ENCODE measurements around the gene SLC7A10. TPM values are rescaled to one million over a fixed set of nuclear protein-coding genes. Genes with fewer than 3 reads are reported as not detected.

The SLC7A10 gene
- not detected for total RNA-seq

DNA sequence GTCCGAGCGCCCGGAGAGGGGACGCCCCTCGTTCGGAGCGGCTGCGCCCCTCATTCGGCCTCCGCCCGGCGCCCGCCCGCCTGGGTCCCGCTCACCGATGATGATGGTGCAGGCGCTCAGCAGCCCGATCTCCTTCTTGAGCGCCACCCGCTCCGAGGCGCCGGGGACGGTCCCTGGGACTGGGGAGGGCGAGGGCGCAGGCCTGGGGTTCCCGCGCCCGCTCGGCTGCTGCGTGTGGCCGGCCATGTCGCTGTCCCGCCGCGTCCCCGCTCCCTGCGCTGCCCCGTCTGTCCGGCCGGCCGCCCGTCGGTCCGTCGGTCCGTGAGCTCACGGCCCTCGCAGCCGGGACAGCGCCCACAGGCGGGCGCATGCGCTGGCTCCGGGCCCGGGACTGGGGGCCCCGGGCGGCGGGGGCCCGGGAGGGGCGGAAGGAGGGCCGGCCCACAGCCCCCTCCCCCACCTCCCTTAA, at the start of gene SLC7A10:
Gene SLC7A10, minus strand, starts transcription at position 393 of the 469 bp plus-strand sequence. Its CDS starts 147 bp downstream, at position 246.
- peaks cover 4% of the 10 kb centered on the region for H3K4me1 Mint-ChIP-seq
- H3K27me3 Mint-ChIP-seq = peaks cover 44% of the 10 kb centered on the region
- peaks cover 4% of the 10 kb centered on the region for H3K36me3 Mint-ChIP-seq
- H3K9me3 Mint-ChIP-seq = peaks cover 13% of the 10 kb centered on the region
- no peak within 1 kb of the TSS for H3K27ac Mint-ChIP-seq
- peak within 1 kb of the TSS; percentile 63 for H3K4me3 Mint-ChIP-seq
- DNase-seq (no peak), ATAC-seq (ENCODE audit: low read depth) (no peak)
- POLR2A ChIA-PET = no interaction called here

DNA sequence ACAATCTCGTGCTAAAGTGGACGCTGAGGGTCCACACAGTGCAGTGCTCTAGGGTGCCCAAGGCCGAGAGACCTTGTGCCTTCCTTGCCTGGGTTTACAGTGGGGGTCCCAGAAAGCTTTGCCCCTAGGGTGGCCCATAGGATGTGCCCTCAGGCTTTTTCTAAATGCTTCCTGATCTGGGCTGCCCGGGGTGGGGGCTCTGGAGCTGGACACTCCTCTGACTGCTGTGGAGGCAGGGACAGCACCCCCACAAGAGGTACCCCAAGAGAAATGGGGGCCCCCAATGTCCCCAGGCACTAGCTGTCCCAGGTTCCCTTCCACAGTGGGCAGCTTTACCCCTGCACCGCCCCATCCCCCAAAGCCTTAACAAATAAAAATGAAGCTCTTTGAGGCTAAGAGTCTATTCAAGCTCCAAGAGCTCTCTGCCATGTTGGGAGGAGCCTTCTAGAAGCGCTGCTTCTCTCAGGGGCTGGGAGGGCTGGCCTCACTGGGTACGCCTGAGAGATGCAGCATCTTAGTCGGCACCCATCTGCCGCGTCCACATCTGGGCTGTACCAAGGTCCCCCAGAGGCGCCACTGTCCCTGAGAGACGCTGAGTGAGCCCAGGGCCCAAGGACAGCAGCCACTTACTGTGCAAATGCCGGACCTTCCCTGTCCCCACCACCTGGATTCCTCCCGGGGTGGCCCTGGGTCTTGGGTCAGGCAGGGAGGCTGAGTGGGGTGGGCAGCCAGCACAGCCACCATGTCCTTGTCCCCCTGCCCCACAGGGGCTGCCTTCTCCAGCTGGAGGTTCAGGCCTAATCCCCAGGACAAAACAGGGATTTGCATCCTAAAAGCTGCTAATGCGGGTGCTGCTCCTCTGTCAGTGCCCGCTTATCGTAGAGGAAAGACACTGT, 49.3 kb upstream of the SLC7A10 start:
- no peaks in the 10 kb centered on the region for H3K9me3 Mint-ChIP-seq
- no peaks in the 10 kb centered on the region for H3K36me3 Mint-ChIP-seq
- ATAC-seq (ENCODE audit: low read depth) (no peak), DNase-seq (no peak)
- no peak overlapping the region for H3K27ac Mint-ChIP-seq
- POLR2A ChIA-PET = interaction anchor here (0.6 kb wide), 1 partner anchor 593 kb away, joined by 5 read pairs; no protein-coding TSS in a partner anchor
- H3K4me3 Mint-ChIP-seq = no peak overlapping the region
- H3K27me3 Mint-ChIP-seq = peaks cover 2% of the 10 kb centered on the region
- peaks cover 6% of the 10 kb centered on the region for H3K4me1 Mint-ChIP-seq

DNA sequence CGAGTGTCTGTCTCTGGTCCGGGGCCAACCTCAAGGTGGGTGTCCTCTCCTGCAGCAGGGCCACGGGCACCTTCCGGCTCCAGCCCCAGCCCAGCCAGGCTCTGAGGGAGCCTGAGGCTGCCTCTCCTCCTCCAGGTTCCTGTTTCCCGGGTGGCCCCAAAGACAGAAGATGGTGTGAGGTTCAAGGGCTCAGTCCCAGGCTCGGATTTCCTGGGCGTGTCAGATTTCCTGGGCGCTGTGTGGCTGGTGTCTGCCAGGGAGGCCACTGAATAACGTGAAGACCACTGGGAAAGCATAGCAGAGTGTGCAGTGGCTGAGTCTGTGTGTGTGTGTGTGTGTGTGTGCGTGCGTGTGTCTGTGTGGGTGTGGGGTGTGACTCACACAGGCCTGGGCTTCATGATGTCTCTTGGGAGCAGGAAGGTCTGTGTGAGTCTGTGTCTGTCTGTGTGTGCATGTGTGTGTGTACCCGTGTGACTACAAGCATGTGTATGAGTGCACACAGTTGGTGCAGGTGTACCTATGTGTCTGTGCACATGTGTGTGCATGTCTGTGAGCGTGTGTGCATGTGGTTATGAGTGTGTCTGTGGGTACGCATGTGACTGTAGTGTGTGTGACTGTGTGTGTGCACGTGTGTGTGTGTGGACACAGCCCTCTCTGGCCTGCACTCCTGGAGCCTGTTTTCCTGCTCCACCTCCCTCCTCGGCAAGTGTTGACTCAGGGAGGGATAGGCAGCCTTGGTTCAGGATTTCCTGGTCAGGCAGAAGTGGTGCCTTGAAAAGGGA, 48.4 kb upstream of the SLC7A10 start:
- DNase-seq (no peak), ATAC-seq (ENCODE audit: low read depth) (no peak)
- POLR2A ChIA-PET = no interaction called here
- Mint-ChIP-seq H3K27me3 (peaks cover 2% of the 10 kb centered on the region), H3K27ac (no peak overlapping the region), H3K36me3 (no peaks in the 10 kb centered on the region), H3K9me3 (no peaks in the 10 kb centered on the region), H3K4me3 (no peak overlapping the region), H3K4me1 (peaks cover 5% of the 10 kb centered on the region)

DNA sequence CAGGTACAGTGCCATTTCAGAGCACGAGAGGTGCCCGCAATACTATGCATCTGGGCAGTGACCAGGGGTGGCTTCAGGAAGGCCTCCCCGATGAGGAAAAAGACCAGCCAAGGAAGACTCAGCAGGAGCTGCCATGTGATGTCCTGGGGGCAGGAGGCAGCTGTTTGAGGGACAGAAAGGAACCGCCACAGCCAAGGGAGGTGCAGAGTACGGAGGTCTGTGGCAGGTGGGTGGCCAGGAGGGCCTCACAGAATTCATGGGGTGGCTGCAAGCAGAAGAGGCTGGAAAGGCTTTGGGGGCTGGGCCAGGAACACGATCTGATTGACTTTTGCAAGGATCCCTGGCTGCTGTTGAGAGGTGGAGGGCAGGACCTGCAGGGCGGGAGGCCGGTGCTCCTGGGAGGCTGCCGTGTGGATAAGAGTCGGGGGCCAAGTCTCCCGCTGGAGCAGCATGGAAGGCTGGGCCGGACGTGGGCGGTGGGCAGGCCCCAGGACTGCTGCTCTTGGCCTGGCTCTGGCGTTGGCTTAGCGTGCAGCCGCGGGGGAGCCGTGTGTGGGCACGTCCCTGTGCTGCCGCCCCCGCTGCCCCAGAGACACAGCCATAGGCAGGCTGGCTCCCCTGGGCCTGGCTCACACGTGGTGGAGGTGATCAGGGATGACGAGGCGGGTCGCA, 47.6 kb upstream of the SLC7A10 start:
- no peak overlapping the region for H3K27ac Mint-ChIP-seq
- POLR2A ChIA-PET = no interaction called here
- H3K36me3 Mint-ChIP-seq = no peaks in the 10 kb centered on the region
- no peak overlapping the region for H3K4me3 Mint-ChIP-seq
- H3K4me1 Mint-ChIP-seq = peaks cover 5% of the 10 kb centered on the region
- H3K27me3 Mint-ChIP-seq = peaks cover 2% of the 10 kb centered on the region
- no peaks in the 10 kb centered on the region for H3K9me3 Mint-ChIP-seq
- DNase-seq (no peak), ATAC-seq (ENCODE audit: low read depth) (no peak)

DNA sequence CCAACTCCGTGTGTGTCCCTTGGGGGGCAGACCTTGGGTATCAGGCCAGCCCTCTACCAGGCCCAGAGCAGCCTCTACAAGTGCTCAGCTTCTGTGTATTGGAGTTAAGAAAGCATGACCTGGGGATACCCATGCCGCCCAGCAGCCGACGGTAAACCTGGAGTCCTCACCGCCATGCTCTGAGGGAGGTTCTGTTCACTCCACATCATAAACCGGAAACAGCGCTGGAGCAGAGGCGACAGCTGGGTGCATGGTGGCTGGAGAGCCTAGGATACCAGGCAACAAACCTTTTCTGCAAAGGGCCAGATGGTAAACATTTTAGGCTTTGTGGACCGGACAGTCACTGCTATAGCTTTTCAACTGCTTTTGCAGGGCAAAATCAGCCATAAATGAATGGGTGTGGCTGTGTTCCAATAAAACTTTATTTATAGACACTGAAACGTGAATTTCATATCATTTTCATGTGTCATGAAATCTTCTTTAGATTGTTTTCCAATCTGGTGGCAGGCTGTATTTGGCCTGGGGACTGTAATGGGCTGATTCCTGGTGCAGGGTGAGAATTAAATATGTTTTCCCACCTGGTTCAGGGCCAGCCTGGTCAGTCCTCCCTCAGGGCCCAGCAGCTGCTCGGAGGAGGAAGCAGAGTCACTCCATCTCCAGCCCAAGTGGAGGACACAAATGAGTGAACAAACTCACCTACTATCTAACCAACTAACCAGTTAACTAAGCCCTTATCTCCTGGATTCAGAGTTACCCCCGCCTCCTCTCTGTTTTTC, 45.8 kb upstream of the SLC7A10 start:
- no peaks in the 10 kb centered on the region for H3K9me3 Mint-ChIP-seq
- peaks cover 5% of the 10 kb centered on the region for H3K4me1 Mint-ChIP-seq
- POLR2A ChIA-PET = no interaction called here
- DNase-seq (no peak), ATAC-seq (ENCODE audit: low read depth) (no peak)
- no peak overlapping the region for H3K4me3 Mint-ChIP-seq
- H3K27me3 Mint-ChIP-seq = peaks cover 2% of the 10 kb centered on the region
- H3K27ac Mint-ChIP-seq = no peak overlapping the region
- H3K36me3 Mint-ChIP-seq = no peaks in the 10 kb centered on the region

DNA sequence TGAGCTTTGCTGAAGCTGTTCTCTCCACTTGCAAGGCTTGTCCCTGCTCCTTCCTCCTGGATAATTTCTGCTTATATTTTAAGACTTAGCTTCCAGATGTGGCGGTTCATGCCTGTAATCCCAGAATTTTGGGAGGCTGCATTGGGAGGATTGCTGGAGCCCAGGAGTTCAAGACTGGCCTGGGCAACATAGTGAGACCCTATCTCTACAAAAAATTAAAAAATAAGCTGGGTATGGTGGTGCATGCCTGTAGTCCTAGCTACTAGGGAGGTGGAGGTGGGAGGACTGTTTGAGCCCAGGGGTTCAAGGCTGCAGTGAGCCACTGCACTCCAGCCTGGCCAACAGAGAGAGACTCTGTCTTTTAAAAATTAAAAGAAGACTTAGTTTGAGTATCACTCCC, 45.1 kb upstream of the SLC7A10 start:
- H3K9me3 Mint-ChIP-seq = no peaks in the 10 kb centered on the region
- peaks cover 2% of the 10 kb centered on the region for H3K27me3 Mint-ChIP-seq
- ATAC-seq (ENCODE audit: low read depth) (no peak), DNase-seq (no peak)
- no peaks in the 10 kb centered on the region for H3K36me3 Mint-ChIP-seq
- POLR2A ChIA-PET = no interaction called here
- H3K27ac Mint-ChIP-seq = no peak overlapping the region
- H3K4me1 Mint-ChIP-seq = peaks cover 5% of the 10 kb centered on the region
- no peak overlapping the region for H3K4me3 Mint-ChIP-seq

DNA sequence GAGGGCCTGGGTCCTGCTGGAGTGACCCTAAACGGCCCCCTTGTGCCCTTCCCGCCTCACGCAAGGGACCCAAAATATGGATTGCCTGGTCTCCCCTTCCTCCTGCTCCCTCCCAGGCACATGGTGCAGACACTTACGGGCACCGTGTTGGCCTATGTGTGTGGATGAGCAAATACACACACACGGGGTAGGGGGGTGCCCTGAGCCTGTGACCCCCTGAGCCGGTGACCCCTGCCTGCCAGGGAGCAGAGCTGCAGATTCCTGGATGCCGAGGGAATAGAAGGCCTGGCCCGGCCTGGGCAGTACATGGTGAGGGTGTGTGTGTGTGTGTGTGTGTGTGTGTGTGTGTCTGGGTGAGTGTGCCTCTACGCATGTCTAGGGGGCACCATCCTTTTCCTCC, 43.4 kb upstream of the SLC7A10 start:
- Mint-ChIP-seq H3K4me1 (peaks cover 2% of the 10 kb centered on the region), H3K27ac (no peak overlapping the region)

DNA sequence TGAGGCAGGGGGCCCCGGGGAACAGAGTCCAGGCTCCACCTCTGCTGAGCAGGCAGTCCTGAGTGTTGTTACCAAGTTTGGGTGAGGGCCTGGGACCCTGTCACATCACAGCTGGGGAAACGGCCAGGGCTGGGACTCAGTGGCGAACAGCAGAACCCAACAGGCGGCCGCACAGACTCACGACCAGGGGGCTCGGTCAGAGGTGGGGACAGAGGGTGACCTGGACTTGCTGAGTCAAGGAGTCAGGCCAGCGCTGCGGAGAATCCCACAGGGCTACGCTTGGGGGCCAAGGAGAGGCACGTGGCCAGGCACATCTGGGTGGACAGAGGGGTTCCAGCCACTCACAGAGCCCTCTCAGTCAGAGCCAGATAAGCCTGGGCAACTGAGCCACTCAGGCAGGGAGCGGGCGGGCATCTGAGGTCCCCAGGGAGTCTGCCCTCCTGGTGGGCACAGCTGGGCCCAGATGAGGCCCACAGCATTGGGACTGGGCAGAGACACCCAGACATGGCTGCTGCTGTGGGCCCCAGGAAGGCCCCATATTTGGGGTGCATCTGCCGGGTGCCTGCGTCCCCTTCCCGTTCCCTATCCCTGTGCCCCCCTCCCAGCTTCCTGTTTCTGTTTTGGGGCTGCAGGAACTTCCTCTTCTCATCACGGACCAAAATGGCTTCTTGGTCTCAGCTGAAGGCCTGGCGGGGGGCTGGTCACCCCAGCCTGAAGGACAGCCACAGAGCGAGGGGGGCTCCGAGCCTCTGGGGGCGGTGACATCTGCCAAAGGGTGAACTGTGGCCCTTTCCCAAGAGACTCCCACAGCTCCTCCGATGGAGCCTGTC, 42.7 kb upstream of the SLC7A10 start:
- no peaks in the 10 kb centered on the region for H3K36me3 Mint-ChIP-seq
- peaks cover 2% of the 10 kb centered on the region for H3K27me3 Mint-ChIP-seq
- H3K9me3 Mint-ChIP-seq = no peaks in the 10 kb centered on the region
- no peaks in the 10 kb centered on the region for H3K4me1 Mint-ChIP-seq
- DNase-seq (no peak), ATAC-seq (ENCODE audit: low read depth) (no peak)
- H3K27ac Mint-ChIP-seq = no peak overlapping the region
- no peak overlapping the region for H3K4me3 Mint-ChIP-seq
- POLR2A ChIA-PET = no interaction called here

More for the DNA sequence above, 43.4 kb upstream of the SLC7A10 start:
- H3K4me3 Mint-ChIP-seq = no peak overlapping the region
- no peaks in the 10 kb centered on the region for H3K36me3 Mint-ChIP-seq
- H3K27me3 Mint-ChIP-seq = peaks cover 2% of the 10 kb centered on the region
- ATAC-seq (ENCODE audit: low read depth) (no peak), DNase-seq (no peak)
- POLR2A ChIA-PET = no interaction called here
- H3K9me3 Mint-ChIP-seq = no peaks in the 10 kb centered on the region

DNA sequence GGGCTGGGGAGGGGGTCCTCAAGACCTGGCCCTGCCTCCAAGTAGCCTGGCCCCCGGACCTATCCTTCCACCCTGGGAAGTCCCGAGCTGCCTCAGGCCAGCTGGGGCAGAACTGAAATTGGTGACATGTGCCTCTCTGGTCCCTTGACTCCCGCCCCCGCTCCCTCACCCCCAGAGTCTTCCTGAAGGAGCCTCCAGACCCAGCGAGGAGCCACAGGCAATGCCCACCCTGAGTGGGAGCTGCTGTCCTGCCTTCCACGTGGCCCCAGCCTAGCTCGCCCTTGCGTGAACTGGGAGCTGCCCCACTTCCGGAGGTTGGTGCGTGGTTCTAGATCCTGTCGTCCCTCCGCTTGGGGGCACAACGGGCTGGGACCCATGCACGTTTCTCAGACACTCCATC, 42.1 kb upstream of the SLC7A10 start:
- H3K4me3 Mint-ChIP-seq = no peak overlapping the region
- no peak for ATAC-seq (ENCODE audit: low read depth)
- no peak overlapping the region for H3K27ac Mint-ChIP-seq
- no peaks in the 10 kb centered on the region for H3K36me3 Mint-ChIP-seq
- DNase-seq = no peak
- H3K27me3 Mint-ChIP-seq = peaks cover 4% of the 10 kb centered on the region
- H3K4me1 Mint-ChIP-seq = no peaks in the 10 kb centered on the region
- no peaks in the 10 kb centered on the region for H3K9me3 Mint-ChIP-seq
- POLR2A ChIA-PET = no interaction called here

DNA sequence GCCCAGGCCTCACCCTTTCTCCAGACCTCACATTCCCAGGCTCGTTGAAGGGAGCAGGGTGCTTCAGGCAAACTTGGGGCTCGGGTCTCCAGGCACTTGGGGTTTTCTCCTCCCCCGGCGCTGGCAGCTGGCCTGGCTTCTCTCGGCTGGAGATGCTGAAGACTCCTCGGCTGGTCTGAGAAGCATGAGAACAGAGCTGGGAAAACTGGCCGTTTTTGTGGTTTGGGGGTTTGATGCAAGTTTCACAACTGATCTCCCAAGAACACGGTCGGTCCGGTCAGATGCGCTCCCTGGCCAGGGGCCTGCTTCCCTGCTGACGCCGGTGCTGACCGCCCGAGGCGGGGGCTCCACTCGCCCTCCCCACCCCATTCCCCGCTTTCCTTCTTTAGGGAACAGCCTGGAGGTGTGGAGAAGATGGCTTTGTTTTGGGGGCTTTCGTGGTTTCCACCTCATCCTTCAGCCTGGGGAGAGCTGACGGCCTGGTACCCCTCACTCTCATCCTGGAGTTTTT, 41.4 kb upstream of the SLC7A10 start:
- Mint-ChIP-seq H3K9me3 (no peaks in the 10 kb centered on the region), H3K27me3 (peaks cover 2% of the 10 kb centered on the region), H3K4me3 (no peak overlapping the region), H3K27ac (no peak overlapping the region), H3K4me1 (no peaks in the 10 kb centered on the region), H3K36me3 (no peaks in the 10 kb centered on the region)
- POLR2A ChIA-PET = no interaction called here
- DNase-seq = no peak
- no peak for ATAC-seq (ENCODE audit: low read depth)

DNA sequence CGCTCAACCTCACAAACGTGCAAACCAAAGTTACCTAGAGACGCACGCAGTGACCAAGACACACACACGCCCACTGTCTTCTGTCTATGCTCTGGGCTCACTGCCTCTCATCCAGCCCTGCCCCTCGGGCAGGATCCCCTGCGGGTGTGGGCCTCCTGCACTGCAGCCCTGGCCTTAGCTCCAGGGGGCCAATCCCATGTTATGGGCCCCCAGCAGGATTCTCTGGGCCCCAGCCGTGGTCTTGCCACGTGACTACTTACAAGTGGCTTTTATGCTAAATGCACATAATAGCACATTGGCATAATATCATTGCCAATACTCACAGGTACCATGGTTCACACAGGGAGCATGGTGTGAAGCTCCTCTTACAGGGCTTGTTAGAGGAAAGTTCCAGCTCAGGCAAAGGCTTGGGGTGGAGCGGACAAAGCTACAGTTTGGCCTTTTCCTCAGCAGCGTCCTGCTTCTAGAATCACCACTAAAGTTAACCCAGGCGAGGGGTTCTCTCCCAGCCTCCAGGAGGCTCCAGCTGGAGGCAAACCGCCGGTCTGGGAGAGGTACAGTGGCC, 39.3 kb upstream of the SLC7A10 start:
- DNase-seq (no peak), ATAC-seq (ENCODE audit: low read depth) (no peak)
- POLR2A ChIA-PET = no interaction called here
- no peak overlapping the region for H3K27ac Mint-ChIP-seq
- peaks cover 2% of the 10 kb centered on the region for H3K27me3 Mint-ChIP-seq
- no peaks in the 10 kb centered on the region for H3K9me3 Mint-ChIP-seq
- H3K4me3 Mint-ChIP-seq = no peak overlapping the region
- no peaks in the 10 kb centered on the region for H3K36me3 Mint-ChIP-seq
- peaks cover 11% of the 10 kb centered on the region for H3K4me1 Mint-ChIP-seq
